ENCODE data around the gene GUCY1A2.

The GUCY1A2 gene

DNA sequence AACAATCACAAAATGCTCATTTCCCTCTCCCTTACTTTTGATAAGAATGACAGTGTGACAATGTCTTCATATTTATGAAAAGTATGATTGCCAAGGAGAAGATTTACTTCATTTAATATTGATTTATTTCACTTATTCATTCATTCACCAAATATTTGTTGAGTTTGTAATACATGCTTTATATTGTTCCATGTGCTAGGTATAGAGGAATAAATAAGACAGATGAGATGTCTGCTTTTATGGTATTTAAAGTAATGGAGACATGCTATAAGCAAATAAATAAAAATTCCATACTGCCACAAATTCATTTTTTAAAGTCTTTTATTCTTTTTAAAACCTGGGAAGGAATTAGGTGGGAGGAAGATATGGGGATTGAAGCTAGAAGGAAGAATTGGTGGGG lies 289.4 kb downstream of the GUCY1A2 start:
- TF ChIP-seq CREB1 (IDR thresholded peaks at IDR 0.05; ENCODE audit: low read depth) = no peak
- TF ChIP-seq ZBTB7A (IDR thresholded peaks at IDR 0.05; ENCODE audit: low read depth) = no peak
- TF ChIP-seq RAD21 (IDR thresholded peaks at IDR 0.05; ENCODE audit: low read depth) = no peak
- TF ChIP-seq, protein P1, sequence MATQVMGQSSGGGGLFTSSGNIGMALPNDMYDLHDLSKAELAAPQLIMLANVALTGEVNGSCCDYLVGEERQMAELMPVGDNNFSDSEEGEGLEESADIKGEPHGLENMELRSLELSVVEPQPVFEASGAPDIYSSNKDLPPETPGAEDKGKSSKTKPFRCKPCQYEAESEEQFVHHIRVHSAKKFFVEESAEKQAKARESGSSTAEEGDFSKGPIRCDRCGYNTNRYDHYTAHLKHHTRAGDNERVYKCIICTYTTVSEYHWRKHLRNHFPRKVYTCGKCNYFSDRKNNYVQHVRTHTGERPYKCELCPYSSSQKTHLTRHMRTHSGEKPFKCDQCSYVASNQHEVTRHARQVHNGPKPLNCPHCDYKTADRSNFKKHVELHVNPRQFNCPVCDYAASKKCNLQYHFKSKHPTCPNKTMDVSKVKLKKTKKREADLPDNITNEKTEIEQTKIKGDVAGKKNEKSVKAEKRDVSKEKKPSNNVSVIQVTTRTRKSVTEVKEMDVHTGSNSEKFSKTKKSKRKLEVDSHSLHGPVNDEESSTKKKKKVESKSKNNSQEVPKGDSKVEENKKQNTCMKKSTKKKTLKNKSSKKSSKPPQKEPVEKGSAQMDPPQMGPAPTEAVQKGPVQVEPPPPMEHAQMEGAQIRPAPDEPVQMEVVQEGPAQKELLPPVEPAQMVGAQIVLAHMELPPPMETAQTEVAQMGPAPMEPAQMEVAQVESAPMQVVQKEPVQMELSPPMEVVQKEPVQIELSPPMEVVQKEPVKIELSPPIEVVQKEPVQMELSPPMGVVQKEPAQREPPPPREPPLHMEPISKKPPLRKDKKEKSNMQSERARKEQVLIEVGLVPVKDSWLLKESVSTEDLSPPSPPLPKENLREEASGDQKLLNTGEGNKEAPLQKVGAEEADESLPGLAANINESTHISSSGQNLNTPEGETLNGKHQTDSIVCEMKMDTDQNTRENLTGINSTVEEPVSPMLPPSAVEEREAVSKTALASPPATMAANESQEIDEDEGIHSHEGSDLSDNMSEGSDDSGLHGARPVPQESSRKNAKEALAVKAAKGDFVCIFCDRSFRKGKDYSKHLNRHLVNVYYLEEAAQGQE (IDR thresholded peaks at IDR 0.05; ENCODE audit: low read depth) = no peak
- no peak for TF ChIP-seq FOXM1 (IDR thresholded peaks at IDR 0.05; ENCODE audit: borderline replicate concordance, low read depth)
- TF ChIP-seq TCF12 (IDR thresholded peaks at IDR 0.05; ENCODE audit: low read depth) = no peak
- no peak for TF ChIP-seq TAF1 (IDR thresholded peaks at IDR 0.05; ENCODE audit: low read depth)

DNA sequence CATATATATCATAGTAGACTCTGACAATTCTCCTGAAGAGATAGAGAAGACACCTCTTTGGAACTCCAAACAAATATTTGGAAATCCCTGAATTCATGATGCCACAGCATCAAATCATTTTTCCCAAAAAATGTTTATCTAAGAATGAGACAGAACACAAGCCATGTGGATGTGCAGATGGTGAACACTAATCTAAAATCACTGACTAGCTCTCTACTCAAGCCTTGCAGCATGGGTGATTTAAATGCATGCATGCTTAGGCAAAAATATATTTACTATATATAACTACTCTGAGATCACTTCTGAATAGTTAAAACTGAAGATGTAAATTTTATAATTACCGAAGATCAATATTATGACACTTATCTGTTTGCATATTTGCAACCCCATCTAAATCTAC lies 289.9 kb downstream of the GUCY1A2 start:
- TF ChIP-seq, protein P2, sequence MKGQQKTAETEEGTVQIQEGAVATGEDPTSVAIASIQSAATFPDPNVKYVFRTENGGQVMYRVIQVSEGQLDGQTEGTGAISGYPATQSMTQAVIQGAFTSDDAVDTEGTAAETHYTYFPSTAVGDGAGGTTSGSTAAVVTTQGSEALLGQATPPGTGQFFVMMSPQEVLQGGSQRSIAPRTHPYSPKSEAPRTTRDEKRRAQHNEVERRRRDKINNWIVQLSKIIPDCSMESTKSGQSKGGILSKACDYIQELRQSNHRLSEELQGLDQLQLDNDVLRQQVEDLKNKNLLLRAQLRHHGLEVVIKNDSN (IDR thresholded peaks at IDR 0.05) = no peak
- TF ChIP-seq, protein P1 (IDR thresholded peaks at IDR 0.05; ENCODE audit: low read depth) = no peak
- TF ChIP-seq CREB1 (IDR thresholded peaks at IDR 0.05; ENCODE audit: low read depth) (no peak), YY1 (IDR thresholded peaks at IDR 0.05; ENCODE audit: low read depth) (no peak), NFIC (IDR thresholded peaks at IDR 0.05) (no peak), CEBPB (IDR thresholded peaks at IDR 0.05) (no peak), TCF12 (IDR thresholded peaks at IDR 0.05; ENCODE audit: low read depth) (no peak)

DNA sequence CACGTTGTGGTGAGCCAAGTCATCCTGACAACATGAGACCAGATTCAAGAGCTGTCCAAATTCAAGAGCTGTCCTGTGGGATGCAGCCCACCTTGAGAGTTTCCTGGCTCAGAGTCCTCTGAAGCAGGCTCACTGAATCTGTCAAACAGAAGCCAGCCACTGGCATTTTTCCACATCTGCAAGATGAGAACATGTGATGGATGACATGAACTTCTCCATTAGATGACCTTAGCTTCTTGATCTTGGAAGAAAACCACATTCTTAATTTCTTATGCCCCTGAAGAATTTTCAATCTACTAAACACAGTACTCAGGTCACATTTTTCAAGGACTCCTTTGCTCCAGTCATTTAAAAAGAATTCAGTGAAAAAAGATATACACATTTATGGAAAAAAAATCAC lies 291.0 kb downstream of the GUCY1A2 start:
- TF ChIP-seq, protein P2 (IDR thresholded peaks at IDR 0.05) = no peak
- TF ChIP-seq YY1 (IDR thresholded peaks at IDR 0.05; ENCODE audit: low read depth) (no peak), TAF1 (IDR thresholded peaks at IDR 0.05; ENCODE audit: low read depth) (no peak), CREB1 (IDR thresholded peaks at IDR 0.05; ENCODE audit: low read depth) (no peak), CEBPB (IDR thresholded peaks at IDR 0.05) (no peak), FOXM1 (IDR thresholded peaks at IDR 0.05; ENCODE audit: borderline replicate concordance, low read depth) (no peak), EGR1 (IDR thresholded peaks at IDR 0.05) (no peak), NFIC (IDR thresholded peaks at IDR 0.05) (no peak), TEAD4 (IDR thresholded peaks at IDR 0.05) (no peak), TCF12 (IDR thresholded peaks at IDR 0.05; ENCODE audit: low read depth) (no peak), EP300 (IDR thresholded peaks at IDR 0.05; ENCODE audit: borderline replicate concordance) (no peak), ZBTB7A (IDR thresholded peaks at IDR 0.05; ENCODE audit: low read depth) (no peak), RAD21 (IDR thresholded peaks at IDR 0.05; ENCODE audit: low read depth) (no peak)
- TF ChIP-seq, protein P3, sequence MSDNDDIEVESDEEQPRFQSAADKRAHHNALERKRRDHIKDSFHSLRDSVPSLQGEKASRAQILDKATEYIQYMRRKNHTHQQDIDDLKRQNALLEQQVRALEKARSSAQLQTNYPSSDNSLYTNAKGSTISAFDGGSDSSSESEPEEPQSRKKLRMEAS (IDR thresholded peaks at IDR 0.05) = no peak
- TF ChIP-seq, protein P1 (IDR thresholded peaks at IDR 0.05; ENCODE audit: low read depth) = no peak

DNA sequence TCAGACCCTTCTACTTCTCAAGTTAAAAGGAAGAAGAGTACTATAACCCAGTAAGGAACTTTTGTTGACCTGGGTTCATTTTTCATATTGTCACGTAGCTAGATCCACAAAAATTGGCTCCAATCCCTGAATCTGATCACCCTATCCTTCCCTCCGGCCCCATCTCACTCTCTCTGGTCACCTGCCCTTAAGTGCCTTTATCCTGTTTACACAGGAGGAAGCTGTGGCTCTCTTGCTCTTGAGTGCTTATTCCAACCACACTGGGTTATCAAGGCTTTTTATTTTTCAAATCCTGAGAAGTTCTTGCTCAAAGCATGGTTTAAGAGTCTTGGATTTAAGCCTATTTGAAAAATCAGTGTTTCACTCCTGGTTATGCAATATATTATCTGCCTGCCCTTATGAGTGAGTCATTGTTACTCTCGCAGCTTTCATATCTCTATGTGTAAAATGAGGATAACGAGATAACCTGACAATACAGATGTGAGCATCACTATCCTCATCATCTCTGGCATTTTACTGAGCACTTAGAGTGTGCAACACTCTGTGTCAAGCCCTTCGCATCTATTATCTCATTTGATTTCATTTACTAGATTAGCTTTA lies 293.9 kb downstream of the GUCY1A2 start:
- TF ChIP-seq CREB1 (IDR thresholded peaks at IDR 0.05; ENCODE audit: low read depth) = no peak
- TF ChIP-seq CEBPB (IDR thresholded peaks at IDR 0.05) = no peak
- TF ChIP-seq FOXM1 (IDR thresholded peaks at IDR 0.05; ENCODE audit: borderline replicate concordance, low read depth) = no peak
- TF ChIP-seq, protein P3 (IDR thresholded peaks at IDR 0.05) = no peak
- TF ChIP-seq, protein P2 (IDR thresholded peaks at IDR 0.05) = no peak

All from Ishikawa (cell line).